ENCODE measurements around the gene TNFRSF14.

TNFRSF14 gene

GRCh38 chr1:2561898-2562895, 6.0 kb downstream of the TNFRSF14 start:
- no peak for DNase-seq (ENCODE audit: low read depth)
- TF ChIP-seq CTCF (IDR thresholded peaks at IDR 0.05; ENCODE audit: low read depth, low read length, missing control alignments): peak; percentile 22
- no peak overlapping the region for H3K4me3 ChIP-seq (ENCODE audit: low read depth, low read length)
- in situ Hi-C loops (cut with HindIII; ENCODE audit: low sequenced_read_pairs): loop anchor here (10.0 kb wide), 2 partner anchors 137 to 863 kb away; no protein-coding TSS in a partner anchor

GRCh38 chr1:2563205-2563604, 7.0 kb downstream of the TNFRSF14 start:
- in situ Hi-C loops (cut with HindIII; ENCODE audit: low sequenced_read_pairs): loop anchor here (10.0 kb wide), 2 partner anchors 138 to 862 kb away; no protein-coding TSS in a partner anchor
- H3K4me3 ChIP-seq (ENCODE audit: low read depth, low read length): no peak overlapping the region
- DNase-seq (ENCODE audit: low read depth): no peak
- TF ChIP-seq CTCF (IDR thresholded peaks at IDR 0.05; ENCODE audit: low read depth, low read length, missing control alignments): no peak

- TF ChIP-seq CTCF (IDR thresholded peaks at IDR 0.05; ENCODE audit: low read depth, low read length, missing control alignments): no peak
- H3K4me3 ChIP-seq (ENCODE audit: low read depth, low read length): no peak overlapping the region
- in situ Hi-C loops (cut with HindIII; ENCODE audit: low sequenced_read_pairs): loop anchor here (10.0 kb wide), 2 partner anchors 139 to 861 kb away; no protein-coding TSS in a partner anchor
- no peak for DNase-seq (ENCODE audit: low read depth)
Measured at GRCh38 chr1:2564006-2564814, 8.0 kb downstream of the TNFRSF14 start.

- DNase-seq (ENCODE audit: low read depth): no peak
- in situ Hi-C loops (cut with HindIII; ENCODE audit: low sequenced_read_pairs): loop anchor here (10.0 kb wide), 2 partner anchors 140 to 860 kb away; no protein-coding TSS in a partner anchor
- H3K4me3 ChIP-seq (ENCODE audit: low read depth, low read length): no peak overlapping the region
- TF ChIP-seq CTCF (IDR thresholded peaks at IDR 0.05; ENCODE audit: low read depth, low read length, missing control alignments): no peak
Measured at GRCh38 chr1:2564815-2565374, 8.7 kb downstream of the TNFRSF14 start.

GRCh38 chr1:2566101-2567045, 10.2 kb downstream of the TNFRSF14 start:
- H3K4me3 ChIP-seq (ENCODE audit: low read depth, low read length): no peak overlapping the region
- no peak for TF ChIP-seq CTCF (IDR thresholded peaks at IDR 0.05; ENCODE audit: low read depth, low read length, missing control alignments)
- DNase-seq (ENCODE audit: low read depth): no peak
- in situ Hi-C loops (cut with HindIII; ENCODE audit: low sequenced_read_pairs): loop anchor here (10.0 kb wide), 2 partner anchors 142 to 858 kb away; no protein-coding TSS in a partner anchor

Data from astrocyte of the cerebellum (primary cell).